Measurements from ENCODE around the gene COPB2. TPM values are rescaled to one million over a fixed set of nuclear protein-coding genes. Genes with fewer than 3 reads are reported as not detected.

Gene COPB2
- total and polyA plus RNA-seq, 2 donors (not counting 1 experiment from before 2014, with no cell fraction given): 15.9 to 75.4 TPM

DNA sequence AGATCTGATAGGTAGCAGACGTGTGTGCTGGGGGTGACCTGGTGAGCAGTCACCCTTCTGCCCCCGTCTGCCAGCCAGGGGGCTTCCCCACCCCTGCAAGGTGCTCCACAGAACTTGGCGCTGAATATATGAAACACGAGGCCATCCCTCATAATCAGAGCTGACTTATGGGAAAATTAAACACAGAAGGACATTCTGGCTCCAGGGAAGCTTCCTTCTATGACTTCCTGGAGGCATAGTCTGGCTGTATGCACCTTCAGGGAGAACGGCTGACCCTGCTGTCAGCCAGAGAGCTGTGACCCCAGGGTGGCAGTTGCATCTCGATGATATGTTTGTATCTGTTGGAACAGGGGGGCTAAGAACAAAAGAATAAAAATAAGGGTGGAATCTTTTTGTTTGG, 72.2 kb downstream of the COPB2 start:
- Histone ChIP-seq H3K79me2 (ENCODE audit: control insufficient read depth, insufficient read depth, low read length) (no peaks in the 10 kb centered on the region), H3K4me3 (ENCODE audit: control extremely low read depth in 1 of 5, extremely low read depth in 1 of 5, insufficient read depth in 1 of 5, low read depth in 2 of 5, low read length in 4 of 5) (no peak overlapping the region), H2AFZ (ENCODE audit: insufficient read depth, low read depth, low read length, poor library complexity, severe bottlenecking) (no peak overlapping the region), H4K20me1 (ENCODE audit: control insufficient read depth, insufficient read depth, low read length, poor library complexity, severe bottlenecking) (no peaks in the 10 kb centered on the region), H3K9ac (ENCODE audit: low read length) (no peak overlapping the region), H3K27me3 (replicated peaks in 1 of 4; ENCODE audit: control extremely low read depth in 1 of 4, control insufficient read depth in 3 of 4, insufficient read depth in 4 of 4, low read length in 3 of 4) (peaks cover 0 to 2% (median 0%) of the 10 kb centered on the region in 4 experiments), H3K4me1 (ENCODE audit: control insufficient read depth in 2 of 2, insufficient read depth in 2 of 2, low read length in 2 of 2) (no peaks in the 10 kb centered on the region), H3K36me3 (replicated peaks in 1 of 2; ENCODE audit: control extremely low read depth in 1 of 2, control insufficient read depth in 1 of 2, extremely low read depth in 1 of 2, insufficient read depth in 2 of 2, low read length in 1 of 2) (no peaks in the 10 kb centered on the region), H3K9me3 (ENCODE audit: control extremely low read depth in 1 of 3, control insufficient read depth in 2 of 3, insufficient read depth in 1 of 3, low read length in 2 of 3) (no peaks in the 10 kb centered on the region), H3K27ac (ENCODE audit: low read length in 2 of 2) (no peak overlapping the region), H3K4me2 (replicated peaks; ENCODE audit: low read depth, low read length, poor library complexity, severe bottlenecking) (no peak overlapping the region)
- no peak for TF ChIP-seq EZH2 (IDR thresholded peaks at IDR 0.05; ENCODE audit: borderline replicate concordance, insufficient read depth, low read depth, low read length, poor library complexity, severe bottlenecking)
- TF ChIP-seq, protein P1, sequence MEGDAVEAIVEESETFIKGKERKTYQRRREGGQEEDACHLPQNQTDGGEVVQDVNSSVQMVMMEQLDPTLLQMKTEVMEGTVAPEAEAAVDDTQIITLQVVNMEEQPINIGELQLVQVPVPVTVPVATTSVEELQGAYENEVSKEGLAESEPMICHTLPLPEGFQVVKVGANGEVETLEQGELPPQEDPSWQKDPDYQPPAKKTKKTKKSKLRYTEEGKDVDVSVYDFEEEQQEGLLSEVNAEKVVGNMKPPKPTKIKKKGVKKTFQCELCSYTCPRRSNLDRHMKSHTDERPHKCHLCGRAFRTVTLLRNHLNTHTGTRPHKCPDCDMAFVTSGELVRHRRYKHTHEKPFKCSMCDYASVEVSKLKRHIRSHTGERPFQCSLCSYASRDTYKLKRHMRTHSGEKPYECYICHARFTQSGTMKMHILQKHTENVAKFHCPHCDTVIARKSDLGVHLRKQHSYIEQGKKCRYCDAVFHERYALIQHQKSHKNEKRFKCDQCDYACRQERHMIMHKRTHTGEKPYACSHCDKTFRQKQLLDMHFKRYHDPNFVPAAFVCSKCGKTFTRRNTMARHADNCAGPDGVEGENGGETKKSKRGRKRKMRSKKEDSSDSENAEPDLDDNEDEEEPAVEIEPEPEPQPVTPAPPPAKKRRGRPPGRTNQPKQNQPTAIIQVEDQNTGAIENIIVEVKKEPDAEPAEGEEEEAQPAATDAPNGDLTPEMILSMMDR (IDR thresholded peaks at IDR 0.05): no peak
- WGBS (ENCODE audit: insufficient coverage): 72% methylated on average over 6 of the region's 6 CpGs
- H3K9me3 Mint-ChIP-seq (ENCODE audit: insufficient read depth): no peaks in the 10 kb centered on the region
- DNase-seq (no peak), ATAC-seq (ENCODE audit: low read depth) (no peak)
- H3K27me3 Mint-ChIP-seq: peaks cover 56% of the 10 kb centered on the region
- H3K4me1 Mint-ChIP-seq: no peaks in the 10 kb centered on the region
- no peak overlapping the region for H3K27ac Mint-ChIP-seq
- POLR2A ChIA-PET: no interaction called here
- H3K4me3 Mint-ChIP-seq: no peak overlapping the region
- intact Hi-C loops (cut with micrococcal nuclease): no loop called here
- CTCF ChIA-PET: no interaction called here

DNA sequence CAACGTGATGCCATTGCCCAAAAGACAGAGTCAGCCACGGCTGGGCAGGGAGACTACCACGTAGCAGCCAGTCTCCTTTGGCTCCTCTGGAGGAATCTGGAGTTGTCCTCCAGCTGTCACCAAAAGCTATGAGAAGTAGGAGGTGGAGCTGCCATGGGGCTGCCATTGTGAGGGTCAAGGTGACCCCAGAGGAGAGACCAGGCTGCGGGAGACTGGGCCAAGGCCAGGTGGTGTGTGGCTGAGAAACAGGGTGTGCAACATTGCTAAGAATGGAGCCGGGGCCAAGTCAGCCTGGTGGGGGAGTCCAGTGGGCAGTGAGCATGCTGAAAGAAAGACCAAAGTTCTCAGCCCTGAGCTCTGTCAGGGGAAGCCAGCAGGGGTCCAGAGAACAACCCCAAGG, 75.5 kb downstream of the COPB2 start:
- TF ChIP-seq, protein P1 (IDR thresholded peaks at IDR 0.05): no peak
- TF ChIP-seq EZH2 (IDR thresholded peaks at IDR 0.05; ENCODE audit: borderline replicate concordance, insufficient read depth, low read depth, low read length, poor library complexity, severe bottlenecking): no peak
- no peaks in the 10 kb centered on the region for H3K9me3 Mint-ChIP-seq (ENCODE audit: insufficient read depth)
- Histone ChIP-seq H3K4me1 (ENCODE audit: control insufficient read depth in 2 of 2, insufficient read depth in 2 of 2, low read length in 2 of 2) (no peaks in the 10 kb centered on the region), H3K36me3 (replicated peaks in 1 of 2; ENCODE audit: control extremely low read depth in 1 of 2, control insufficient read depth in 1 of 2, extremely low read depth in 1 of 2, insufficient read depth in 2 of 2, low read length in 1 of 2) (no peaks in the 10 kb centered on the region), H3K27me3 (replicated peaks in 1 of 4; ENCODE audit: control extremely low read depth in 1 of 4, control insufficient read depth in 3 of 4, insufficient read depth in 4 of 4, low read length in 3 of 4) (peaks cover 0 to 2% (median 0%) of the 10 kb centered on the region in 4 experiments), H3K4me2 (replicated peaks; ENCODE audit: low read depth, low read length, poor library complexity, severe bottlenecking) (no peak overlapping the region), H4K20me1 (ENCODE audit: control insufficient read depth, insufficient read depth, low read length, poor library complexity, severe bottlenecking) (no peaks in the 10 kb centered on the region), H3K79me2 (ENCODE audit: control insufficient read depth, insufficient read depth, low read length) (no peaks in the 10 kb centered on the region), H2AFZ (ENCODE audit: insufficient read depth, low read depth, low read length, poor library complexity, severe bottlenecking) (no peak overlapping the region), H3K27ac (ENCODE audit: low read length in 2 of 2) (no peak overlapping the region), H3K9me3 (ENCODE audit: control extremely low read depth in 1 of 3, control insufficient read depth in 2 of 3, insufficient read depth in 1 of 3, low read length in 2 of 3) (no peaks in the 10 kb centered on the region), H3K9ac (ENCODE audit: low read length) (no peak overlapping the region), H3K4me3 (ENCODE audit: control extremely low read depth in 1 of 5, extremely low read depth in 1 of 5, insufficient read depth in 1 of 5, low read depth in 2 of 5, low read length in 4 of 5) (no peak overlapping the region)
- H3K27ac Mint-ChIP-seq: no peak overlapping the region
- ChIA-PET CTCF (interaction anchor here (0.9 kb wide), 1 partner anchor 380 kb away, joined by 3 read pairs; no protein-coding TSS in a partner anchor), POLR2A (no interaction called here)
- H3K4me3 Mint-ChIP-seq: no peak overlapping the region
- ATAC-seq (ENCODE audit: low read depth): no peak
- no peak for DNase-seq
- H3K4me1 Mint-ChIP-seq: no peaks in the 10 kb centered on the region
- 84% methylated on average over 5 of the region's 5 CpGs for WGBS (ENCODE audit: insufficient coverage)
- H3K27me3 Mint-ChIP-seq: peaks cover 54% of the 10 kb centered on the region
- intact Hi-C loops (cut with micrococcal nuclease): no loop called here

All from B cell (primary cell).